NCI-H1105 treated with DMSO at 0.1 percent for 48 hours (cell line): ENCODE data around the gene MAP1LC3B.
A peak's percentile ranks its signal among the peaks of the same experiment; 100 is the strongest.
"Not testable (repeated sequence)": the region's sequence is repeated elsewhere in the genome, so short reads cannot be mapped to it uniquely, and the experiment has no call there.

Experiments used
- DNase-seq: peaks from one replicate; lab custom pipeline; 2025; lab: John Stamatoyannopoulos, UW

The MAP1LC3B gene

DNA sequence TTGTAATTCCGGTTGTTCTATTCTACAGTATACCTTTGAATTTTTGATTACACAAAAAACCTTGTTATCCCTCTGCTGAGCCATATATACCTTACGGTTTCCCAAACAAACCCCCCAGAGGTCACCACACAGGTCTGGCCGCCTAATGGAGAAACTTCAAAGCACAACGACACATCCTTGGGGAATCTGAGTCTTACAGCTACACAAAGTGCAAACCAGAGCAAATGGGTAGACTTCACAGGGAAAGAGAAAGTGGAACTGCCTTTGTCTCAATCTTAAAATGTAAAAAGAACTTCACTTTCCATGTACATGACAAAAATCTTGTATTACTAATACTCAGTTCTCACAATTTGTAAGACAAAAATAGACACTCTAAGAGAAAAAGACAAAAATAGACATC, 11.3 kb upstream of the MAP1LC3B start:
- DNase-seq, result no peak

DNA sequence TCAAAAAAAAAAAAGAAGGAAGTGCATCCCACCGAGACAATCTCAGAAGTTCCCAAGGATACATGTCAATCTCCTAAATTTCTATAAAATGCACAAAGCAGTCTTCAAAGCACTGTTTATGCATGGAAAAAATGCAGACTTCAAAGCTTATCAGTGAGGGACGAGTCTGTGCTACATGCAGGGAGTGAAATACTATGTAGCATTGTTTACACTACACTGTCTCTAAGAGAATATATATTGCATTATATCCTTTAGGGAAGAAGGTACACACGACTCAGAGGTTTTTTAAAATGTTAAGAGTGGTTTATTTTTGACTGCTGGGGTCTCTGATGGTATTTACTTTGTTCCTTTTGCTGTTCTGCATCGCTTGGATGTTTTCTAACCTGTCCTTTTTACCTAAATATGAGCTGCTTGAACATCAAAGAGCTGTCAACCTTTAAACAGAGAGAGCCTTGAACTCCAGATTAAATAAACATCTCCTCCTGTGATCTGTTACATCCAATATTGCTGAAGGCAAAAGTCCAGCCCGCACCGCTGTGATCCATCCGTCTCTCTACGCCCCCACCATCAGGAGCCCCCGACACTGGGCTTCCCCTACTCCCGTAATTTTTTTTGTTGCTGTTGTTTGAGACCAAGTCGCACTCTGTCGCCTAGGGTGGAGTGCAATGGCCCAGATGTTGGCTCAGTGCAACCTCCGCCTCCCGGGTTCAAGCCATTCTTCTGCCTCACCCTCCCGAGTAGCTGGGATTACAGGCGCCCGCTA, 9.9 kb upstream of the MAP1LC3B start:
- DNase-seq, result no peak

DNA sequence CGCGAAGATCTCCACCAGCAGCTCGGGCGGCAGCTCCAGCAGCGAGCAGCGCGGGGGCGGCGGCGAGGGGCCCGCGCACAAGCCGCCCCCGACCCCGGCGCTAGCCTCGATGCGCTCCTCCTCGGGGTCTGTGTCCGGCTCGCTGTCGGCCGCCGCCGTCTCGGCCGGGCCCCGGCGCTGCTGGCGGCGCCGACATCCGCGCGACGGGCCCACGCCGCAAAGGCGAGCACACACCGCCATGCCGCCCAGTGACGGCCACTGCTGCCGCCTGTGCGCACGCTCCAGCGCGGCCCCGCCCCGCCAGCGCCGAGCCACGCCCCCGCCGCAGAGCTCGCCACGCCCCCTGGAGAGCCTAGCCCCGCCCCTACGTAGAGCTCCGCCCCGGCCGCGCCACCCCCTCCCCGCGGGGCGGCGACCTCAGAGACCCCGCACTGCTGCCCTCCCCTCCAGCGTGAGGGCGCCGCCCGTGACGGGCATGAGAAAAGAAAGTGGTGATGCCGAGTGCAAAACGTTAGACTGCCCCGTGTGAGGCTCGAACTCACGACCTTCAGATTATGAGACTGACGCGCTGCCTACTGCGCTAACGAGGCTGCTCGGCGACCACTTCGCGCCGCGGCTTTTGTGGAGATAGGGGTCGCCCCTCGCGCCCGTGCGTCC, 8.5 kb upstream of the MAP1LC3B start, which contains the start of gene FBXO31:
TSS of gene FBXO31 (minus strand) at position 272 of the 657 bp plus-strand sequence. CDS start at position 240, 32 bp downstream.
- DNase-seq, result peak; percentile 56

DNA sequence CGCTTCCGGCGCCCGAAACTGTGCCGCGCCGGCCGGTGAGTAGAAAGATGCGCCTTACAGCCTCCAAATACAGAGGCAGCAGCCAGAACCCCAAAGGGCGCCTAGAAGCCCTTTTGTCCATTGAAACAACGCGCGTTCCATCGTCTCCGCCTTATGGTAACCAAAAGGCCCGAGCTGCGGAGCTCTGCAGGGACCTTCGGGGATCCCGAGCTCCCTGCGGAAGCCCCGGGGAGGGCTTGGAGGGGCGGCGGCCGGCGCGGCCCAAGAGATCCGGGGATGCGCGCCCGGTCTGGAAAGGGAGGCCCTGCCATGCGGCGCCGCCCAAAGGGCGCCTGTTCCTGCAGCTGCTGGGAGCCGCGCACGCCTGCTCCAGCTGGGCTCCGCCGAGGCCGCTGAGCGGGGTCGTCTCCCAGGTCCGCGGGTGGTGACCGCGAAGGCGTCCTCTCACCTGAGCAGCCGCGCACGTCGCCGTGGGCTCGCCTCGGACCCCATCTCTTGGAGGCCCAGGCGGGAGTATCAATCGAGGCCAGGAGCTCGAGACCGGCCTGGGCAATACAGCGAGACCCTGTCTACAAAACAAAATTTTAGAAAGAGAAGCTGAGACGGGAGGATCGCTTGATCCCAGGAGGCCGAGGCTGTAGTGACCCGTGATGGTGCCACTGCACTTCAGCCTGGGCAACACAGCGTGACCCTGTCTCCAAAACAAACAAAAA, 7.8 kb upstream of the MAP1LC3B start:
- peak; percentile 28 for DNase-seq

DNA sequence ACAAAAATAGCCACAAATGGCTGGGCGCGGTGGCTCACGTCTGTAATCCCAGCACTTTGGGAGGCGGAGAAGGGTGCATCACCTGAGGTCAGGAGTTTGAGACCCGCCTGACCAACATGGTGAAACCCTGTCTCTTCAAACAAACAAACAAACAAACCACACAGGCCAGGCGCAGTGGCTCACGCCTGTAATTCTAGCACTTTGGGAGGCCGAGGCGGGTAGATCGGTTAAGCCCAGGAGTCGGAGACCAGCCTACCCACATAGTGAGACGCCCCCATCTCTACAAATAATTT, 7.3 kb upstream of the MAP1LC3B start:
- DNase-seq, result not testable (repeated sequence)

DNA sequence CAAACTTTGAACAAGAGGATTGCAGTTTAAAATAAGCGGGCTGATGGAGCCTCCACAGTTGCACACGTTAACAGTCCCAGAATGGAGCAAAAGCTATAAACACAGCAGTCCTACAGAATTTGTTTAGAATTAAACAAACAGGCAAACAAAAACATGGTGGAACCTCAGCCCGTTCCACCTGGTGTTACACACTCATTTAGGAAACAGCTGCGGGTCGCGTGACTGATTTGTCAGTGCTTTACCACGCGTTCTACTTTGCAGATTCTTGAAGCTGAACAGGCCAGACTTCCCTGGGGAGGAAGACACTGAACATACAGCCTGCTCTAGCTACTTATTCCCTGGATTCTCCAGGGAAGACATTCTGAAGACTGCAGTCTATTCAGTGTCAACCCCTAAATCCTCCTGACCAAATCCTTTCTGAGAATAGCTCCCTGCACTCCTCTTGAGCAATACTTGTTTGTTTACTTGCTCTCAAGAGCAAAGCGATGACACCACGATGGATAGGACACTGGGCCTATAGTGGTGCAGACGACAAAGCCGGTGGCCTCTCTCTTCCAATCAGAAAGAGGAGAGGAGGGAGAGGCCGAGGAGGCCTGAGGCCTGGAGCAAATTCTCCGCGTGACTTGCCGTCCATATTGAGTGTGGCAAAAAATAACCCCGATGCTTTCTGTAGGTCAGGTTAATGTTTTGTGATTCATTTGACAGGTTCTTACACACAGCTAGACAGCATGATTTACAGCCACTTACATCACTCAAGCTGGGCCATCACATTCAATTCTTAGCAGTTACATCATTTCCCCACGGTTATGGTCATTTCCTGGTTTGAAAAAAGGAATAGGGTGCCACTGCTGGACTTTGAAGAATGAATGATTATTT, 4.0 kb upstream of the MAP1LC3B start:
- DNase-seq, result peak; percentile 92

DNA sequence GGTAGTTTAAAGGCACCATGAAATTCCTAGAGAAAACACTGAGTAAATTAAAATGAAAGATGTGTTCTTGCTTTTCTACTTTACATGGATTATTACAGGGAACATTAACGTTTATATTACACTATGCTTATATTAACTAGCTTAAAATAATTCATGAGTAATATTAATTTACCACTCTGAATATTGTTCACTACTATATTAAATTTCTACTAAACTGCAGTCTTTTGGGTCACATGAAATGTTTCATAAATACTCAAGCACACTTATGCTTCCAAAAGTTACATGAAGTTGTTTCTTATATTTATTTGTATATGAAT, 3.4 kb upstream of the MAP1LC3B start:
- DNase-seq, result no peak

DNA sequence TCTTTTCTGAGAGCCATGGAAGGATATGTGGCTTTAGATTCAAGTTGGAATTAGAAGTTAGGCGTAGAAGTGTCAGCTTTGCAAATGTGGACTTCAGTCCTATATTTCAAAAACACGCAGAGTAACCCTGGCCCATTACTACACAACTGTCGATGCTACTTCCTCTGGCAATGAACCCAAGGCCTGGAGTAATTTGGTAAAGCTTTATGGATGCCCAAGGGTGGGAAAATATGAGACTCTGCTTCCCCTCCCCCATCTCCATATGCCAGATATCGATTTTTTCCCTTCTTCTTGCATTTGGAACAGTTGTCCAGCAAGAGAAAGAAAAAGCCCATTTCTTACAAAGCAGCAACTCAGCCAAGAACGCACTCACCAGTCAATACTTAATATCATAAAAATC, 2.9 kb upstream of the MAP1LC3B start:
- no peak for DNase-seq

DNA sequence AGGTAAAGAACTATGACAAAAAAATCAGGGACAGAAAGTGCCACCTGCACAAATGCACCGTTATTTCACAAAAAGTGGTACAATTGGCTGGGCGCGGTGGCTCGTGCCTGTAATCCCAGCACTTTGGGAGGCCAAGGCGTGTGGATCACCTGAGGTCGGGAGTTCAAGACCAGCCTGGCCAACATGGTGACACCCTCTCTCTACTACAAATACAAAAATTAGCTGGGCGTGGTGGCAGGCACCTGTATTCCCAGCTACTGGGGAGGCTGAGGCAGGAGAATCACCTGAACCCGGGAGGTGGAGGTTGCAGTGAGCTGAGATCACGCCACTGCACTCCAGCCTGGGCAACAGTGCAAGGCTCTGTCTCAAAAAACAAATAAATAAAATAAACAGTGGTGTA, 2.2 kb upstream of the MAP1LC3B start:
- DNase-seq, result not testable (repeated sequence)

DNA sequence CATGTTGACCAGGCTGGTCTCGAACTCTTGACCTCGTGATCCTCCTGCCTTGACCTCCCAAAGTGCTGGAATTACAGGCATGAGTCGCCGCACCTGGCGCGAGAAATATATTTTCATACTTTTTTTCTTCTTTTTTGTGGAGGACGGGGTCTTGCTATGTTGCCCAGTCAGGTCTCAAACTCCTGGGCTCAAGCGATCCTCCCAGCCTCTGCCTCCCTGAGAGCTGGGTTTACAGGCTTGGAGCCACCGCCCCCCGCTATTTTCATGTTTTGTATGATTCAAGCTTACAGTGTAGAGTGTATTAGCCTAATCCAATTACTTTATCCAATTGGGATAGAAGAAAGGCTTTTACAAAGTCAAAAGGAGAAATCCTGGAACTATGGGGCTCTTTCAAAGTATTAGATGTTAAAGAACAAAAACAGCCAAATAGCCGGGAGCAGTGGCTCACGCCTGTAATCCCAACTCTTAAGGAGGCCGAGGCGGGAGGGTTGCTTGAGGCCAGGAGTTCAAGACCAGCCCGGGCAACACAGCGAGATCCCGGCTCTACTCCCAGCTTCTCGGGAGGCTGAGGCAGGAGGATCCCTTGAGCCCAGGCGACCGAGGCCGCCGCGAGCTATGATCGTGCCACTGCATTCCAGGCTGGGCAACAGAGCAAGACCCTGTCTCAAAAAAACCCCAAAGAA, 1.4 kb upstream of the MAP1LC3B start:
- DNase-seq, result no peak

DNA sequence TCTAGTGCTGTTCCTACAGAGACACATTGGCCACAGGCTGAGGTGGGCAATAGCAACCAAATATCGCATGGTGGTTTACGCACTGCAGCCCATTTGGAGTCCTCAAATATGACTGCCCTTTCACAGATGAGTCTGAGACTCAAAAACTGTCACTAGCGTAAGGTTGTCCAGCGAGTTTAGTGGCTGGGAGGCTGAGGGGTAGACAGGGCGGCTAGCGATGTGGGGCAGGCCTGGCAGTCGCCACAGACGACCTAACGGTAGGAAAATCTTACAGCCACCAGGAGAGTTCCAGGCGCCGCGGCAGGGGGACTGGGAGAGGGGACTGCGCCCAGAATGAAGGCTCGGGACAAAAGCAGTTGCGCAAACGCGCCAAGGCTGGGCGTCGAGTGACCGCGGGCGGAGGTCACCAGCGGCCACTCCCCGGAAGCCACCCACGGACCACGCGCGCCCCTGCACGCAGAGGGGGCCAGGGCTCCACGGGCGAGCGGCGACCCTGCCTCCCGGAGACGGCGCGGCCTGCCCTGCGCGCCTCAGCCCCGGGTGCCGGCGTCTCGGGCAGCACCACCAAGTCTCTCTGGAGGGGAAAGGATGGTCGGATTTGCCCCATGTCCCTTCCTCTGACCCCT, 699 bp upstream of the MAP1LC3B start:
- no peak for DNase-seq

DNA sequence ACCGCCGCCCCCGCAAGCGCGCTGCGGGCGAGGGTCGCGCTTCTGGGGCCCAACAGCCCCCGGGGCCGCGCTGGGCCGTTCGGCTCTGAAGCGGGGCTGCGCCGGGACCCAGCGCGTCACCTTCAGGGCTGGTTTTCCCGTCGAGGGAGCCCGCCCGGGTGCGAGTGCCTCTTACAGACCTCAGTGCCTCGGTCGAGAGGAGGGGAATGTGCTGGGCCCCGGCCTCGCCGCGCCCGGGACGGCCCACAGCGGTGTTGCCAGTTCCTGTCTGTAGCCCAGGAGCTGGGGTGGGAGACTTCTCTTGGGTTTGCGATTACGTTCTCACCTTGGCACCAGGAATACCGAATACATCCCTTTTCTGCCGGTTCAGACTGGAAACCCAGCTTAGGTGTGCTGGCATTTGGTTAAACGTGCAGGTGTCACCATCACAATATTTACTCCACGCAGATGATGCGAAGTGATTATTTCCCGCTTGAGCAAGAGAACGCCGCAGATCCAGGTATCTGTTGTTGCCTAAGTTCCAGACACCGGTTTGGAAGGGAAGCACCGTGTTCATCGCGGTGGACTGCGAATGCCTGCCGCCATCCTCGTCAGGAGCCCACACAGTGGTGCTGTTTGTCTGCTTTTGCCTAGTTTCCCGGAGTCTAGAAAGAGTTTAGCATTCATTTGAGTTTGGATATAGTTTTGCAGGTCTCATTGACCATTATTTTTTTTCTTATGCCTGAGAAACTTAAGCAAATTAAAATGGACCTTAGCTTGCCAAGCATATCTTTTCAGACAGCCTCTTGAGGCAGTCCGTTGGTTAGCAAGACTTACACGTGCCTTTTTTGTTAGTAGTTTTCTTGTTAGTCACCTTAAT, 914 bp downstream of the MAP1LC3B start:
- peak; percentile 21 for DNase-seq

DNA sequence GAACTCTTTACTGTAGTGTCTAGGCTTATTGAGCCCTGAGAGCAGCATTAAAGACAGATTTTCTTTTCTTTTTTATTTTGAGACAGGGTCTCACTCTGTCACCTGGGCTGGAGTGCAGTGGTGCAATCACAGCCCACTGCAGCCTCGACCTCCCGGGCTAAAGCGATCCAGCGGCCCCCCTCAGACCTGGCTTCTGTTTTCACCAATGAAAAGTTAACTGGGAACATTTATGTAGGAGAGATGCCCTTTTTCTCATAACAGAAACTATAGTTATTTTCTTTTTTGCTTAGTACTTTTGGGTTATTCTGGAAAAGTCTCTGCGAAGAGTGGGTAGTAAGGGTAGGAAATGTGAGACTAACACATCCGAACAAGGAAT, 1.5 kb downstream of the MAP1LC3B start:
- DNase-seq, result no peak

DNA sequence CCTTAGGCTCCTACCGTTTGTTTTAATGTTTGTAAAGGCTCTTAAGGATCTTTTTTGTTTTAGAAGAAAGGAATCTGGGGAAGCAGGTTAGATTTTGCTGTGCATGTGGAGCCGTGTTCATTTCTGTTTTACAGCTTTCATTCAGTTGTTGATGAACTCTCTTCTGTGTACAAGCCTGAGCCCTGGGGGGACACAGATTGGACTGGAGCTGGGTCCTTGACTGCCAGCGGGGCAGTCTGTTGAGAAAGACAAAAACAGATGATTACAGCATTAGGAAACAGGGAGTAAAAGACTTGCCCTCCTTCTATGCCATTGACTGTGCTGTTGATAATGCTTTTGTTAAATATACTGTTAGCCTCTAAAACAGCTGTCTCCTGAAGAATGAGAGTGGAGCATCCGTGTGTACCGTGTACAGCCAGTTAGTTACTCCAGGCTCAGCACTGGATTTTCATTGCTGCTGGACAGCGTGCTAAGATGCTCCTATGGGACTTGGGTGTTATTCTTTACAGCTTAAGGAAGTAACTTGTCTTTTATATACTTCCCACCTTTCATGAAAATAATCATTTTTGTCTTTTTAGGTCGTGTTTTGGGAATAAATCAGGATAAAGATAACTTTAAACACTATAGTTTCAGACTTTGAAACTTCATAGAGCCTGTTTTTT, 3.2 kb downstream of the MAP1LC3B start:
- no peak for DNase-seq

DNA sequence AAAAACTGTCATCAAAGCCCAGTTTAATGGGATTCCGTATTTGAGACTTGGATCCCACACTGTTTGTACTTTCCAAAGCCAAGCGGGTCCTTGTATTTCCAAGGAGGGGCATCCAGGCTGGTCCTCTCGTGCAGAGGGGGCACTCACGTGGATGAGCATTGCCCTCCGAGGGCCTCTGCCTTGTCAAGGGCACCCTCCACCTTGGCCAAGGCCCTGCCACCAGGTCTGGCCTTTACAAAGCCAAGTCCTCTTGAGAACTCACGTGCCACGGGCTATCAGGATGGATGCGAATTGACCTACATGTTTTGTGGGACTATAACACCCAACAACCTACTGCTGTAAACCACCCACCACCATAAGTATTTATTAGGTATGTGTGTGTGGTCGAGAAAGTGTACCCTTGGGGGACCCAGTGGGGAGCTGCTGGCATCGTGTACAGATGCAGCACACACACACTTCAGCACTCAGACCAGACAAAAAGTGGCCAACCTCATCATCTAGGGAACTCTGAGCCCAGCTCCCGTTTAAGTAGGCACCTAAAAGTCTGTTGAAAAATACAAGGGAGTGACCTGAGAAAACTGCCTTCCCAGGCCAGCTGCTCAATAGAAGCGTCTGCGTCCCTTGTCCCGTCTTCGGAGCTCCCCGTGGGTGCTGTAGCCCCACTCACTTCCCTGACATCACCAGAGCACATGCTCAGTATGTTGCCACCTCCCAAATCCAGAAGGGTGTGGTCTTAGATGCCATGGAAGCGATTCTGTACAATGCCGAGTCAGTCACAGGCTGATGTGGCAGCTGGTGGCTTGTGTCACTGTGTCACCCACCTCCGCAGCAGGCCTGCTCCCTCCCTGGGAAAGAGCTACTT, 12.9 kb downstream of the MAP1LC3B start:
- no peak for DNase-seq

DNA sequence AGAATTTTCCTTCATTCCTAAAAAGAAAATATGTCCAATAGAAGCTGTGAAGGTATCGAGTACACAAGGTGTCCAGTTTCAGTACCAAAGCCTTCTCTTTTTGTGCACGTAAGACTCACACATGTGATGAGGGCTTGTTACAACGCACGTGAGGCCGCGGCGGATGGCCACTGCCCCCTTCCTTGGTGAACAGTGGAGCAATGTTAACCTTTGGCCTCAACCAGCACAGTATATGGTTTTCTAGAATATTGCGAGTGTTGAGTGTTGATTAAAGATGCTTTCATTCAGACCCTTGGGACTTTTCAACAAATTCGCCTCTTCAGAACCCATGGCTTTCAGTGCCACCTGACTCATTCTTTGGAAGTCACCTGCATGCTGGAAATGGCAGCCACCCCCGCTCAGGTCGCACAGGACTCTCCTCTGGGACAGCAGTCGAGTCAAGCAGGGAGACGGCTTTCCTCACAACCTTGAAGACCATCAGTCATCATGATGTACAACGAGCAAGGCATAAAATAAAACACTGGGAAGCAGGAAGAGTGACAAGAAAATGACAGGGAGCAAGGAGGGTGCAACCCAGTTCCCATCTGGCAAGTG, 14.5 kb downstream of the MAP1LC3B start:
- DNase-seq, result no peak

DNA sequence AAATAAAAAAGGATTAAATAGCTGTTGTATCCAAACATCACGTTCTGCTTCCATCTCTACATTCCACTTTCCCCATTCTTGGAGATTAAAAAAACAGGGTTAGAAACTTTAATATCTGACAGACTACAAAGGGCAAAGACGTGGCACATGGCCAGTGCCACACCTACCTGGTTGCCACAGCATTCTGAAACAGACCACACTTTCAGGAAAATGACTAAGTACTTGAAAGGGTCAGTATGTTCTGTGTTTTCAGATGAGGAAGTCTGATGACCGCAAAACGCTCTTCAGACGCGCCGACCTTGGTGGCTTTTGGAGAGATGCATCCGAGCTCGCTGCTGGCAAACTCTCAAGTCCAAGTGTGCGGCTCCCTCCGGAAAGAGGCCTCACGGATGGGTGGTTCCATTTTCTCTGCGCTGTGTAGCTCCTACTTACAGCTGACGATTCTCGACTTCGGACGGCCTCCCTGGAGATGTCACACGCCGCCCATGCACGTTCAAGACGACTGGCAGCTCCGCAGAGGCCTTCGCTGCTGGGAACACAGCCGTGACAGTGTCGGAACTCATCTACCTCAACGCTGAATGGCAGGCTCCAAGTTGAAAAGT, 15.5 kb downstream of the MAP1LC3B start:
- DNase-seq, result no peak

DNA sequence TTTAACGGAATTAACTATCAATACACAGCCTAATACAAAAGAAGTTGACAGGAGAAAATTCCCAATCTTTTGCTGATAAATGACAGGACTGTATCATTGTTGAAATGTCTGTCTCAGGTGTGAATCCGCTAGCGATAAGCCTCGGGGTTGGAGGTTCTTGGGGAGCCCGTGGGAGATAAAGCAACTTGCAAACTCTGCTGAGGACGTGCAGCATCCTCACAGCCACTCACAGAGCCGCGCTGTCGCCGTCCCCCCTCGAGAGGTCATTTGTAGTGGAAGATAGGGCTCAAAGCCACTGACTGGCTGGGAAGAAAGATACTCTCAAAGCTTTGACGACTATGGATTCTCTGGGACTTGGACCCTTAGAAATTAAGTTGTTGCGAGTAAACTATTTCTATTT, 17.0 kb downstream of the MAP1LC3B start:
- no peak for DNase-seq
